DMS79 treated with DMSO at 0.1 percent for 48 hours (cell line): Measurements from ENCODE around the gene HAUS1.
"Not testable (repeated sequence)": the region's sequence is repeated elsewhere in the genome, so short reads cannot be mapped to it uniquely, and the experiment has no call there.

Experiments
- DNase-seq: peaks from one replicate; lab custom pipeline; 2025; lab: John Stamatoyannopoulos, UW

HAUS1 gene

GRCh38 chr18:46088501-46088900 is 15.7 kb upstream of the HAUS1 start:
- DNase-seq = not testable (repeated sequence)

GRCh38 chr18:46095532-46095931 is 8.7 kb upstream of the HAUS1 start:
- DNase-seq = no peak

- no peak for DNase-seq
Measured at GRCh38 chr18:46096651-46097300, 7.4 kb upstream of the HAUS1 start.

- DNase-seq = no peak
Measured at GRCh38 chr18:46097431-46097800, 6.8 kb upstream of the HAUS1 start.

- DNase-seq = peak; percentile 92
Measured at GRCh38 chr18:46097801-46098615, 6.2 kb upstream of the HAUS1 start, which contains the start of gene ATP5F1A. Gene ATP5F1A, minus strand, starts transcription at chr18:46098296. Its CDS starts 65 bp downstream, at chr18:46098231.

GRCh38 chr18:46098616-46098933 is 5.6 kb upstream of the HAUS1 start:
- DNase-seq = peak; percentile 47

- DNase-seq = no peak
Measured at GRCh38 chr18:46099463-46099862, 4.7 kb upstream of the HAUS1 start.

- DNase-seq = no peak
Measured at GRCh38 chr18:46109386-46109785, 5.2 kb downstream of the HAUS1 start.

GRCh38 chr18:46110406-46110805 is 6.2 kb downstream of the HAUS1 start:
- no peak for DNase-seq

- DNase-seq = no peak
Measured at GRCh38 chr18:46113751-46114150, 9.6 kb downstream of the HAUS1 start.

- not testable (repeated sequence) for DNase-seq
Measured at GRCh38 chr18:46126625-46127024, 22.4 kb downstream of the HAUS1 start.

- no peak for DNase-seq
Measured at GRCh38 chr18:46130061-46130460, 25.9 kb downstream of the HAUS1 start.

GRCh38 chr18:46130549-46130948 is 26.4 kb downstream of the HAUS1 start:
- not testable (repeated sequence) for DNase-seq

GRCh38 chr18:46133534-46133933 is 29.3 kb downstream of the HAUS1 start:
- no peak for DNase-seq

GRCh38 chr18:46134920-46135675 is 30.9 kb downstream of the HAUS1 start:
- no peak for DNase-seq

- no peak for DNase-seq
Measured at GRCh38 chr18:46140173-46140572, 36.0 kb downstream of the HAUS1 start.

GRCh38 chr18:46141199-46141598 is 37.0 kb downstream of the HAUS1 start:
- DNase-seq = no peak

GRCh38 chr18:46148810-46149209 is 44.6 kb downstream of the HAUS1 start:
- DNase-seq = peak; percentile 59

GRCh38 chr18:46152436-46152807 is 48.2 kb downstream of the HAUS1 start:
- peak; percentile 90 for DNase-seq

- peak; percentile 94 for DNase-seq
Measured at GRCh38 chr18:46152808-46153617, 48.8 kb downstream of the HAUS1 start.

- DNase-seq = no peak
Measured at GRCh38 chr18:46155641-46156051, 51.5 kb downstream of the HAUS1 start.

- no peak for DNase-seq
Measured at GRCh38 chr18:46156124-46156745, 52.0 kb downstream of the HAUS1 start.
